Coronary artery (tissue), 2 donors: ENCODE results near the gene NAT14.

Experiments
- DNase-seq: peaks from one replicate; pipeline ENCODE4 v3.0.0-alpha.2; 2017; ENCODE audit warnings: low spot score
- H3K27ac ChIP-seq, 2 donors: fragments of 200-600 bp; sonication (generic); one replicate each; pipeline ENCODE4 v1.5.1; 2016 to 2019
- H3K4me3 ChIP-seq: fragments of 200-600 bp; sonication (generic); 2 replicates; pipeline ENCODE4 v1.5.1; 2016; ENCODE audit warnings: mild to moderate bottlenecking, moderate library complexity
- CTCF ChIP-seq: fragments of 200-600 bp; sonication (generic); IDR thresholded peaks from one replicate; pipeline ENCODE4 v1.5.1; 2019; ENCODE audit warnings: antibody characterized with exemption

The NAT14 gene

GRCh38 chr19:55535173-55535964 lies 50.4 kb downstream of the NAT14 start:
- no peak overlapping the region for H3K27ac ChIP-seq
- no peak for TF ChIP-seq CTCF
- H3K4me3 ChIP-seq = no peak overlapping the region
- no peak for DNase-seq

- Histone ChIP-seq H3K4me3 (no peak overlapping the region), H3K27ac (no peak overlapping the region)
- no peak for TF ChIP-seq CTCF
- no peak for DNase-seq
These were observed 51.0 kb downstream of the NAT14 start for GRCh38 chr19:55535965-55536350.

GRCh38 chr19:55536366-55536765 lies 51.4 kb downstream of the NAT14 start:
- Histone ChIP-seq H3K27ac (no peak overlapping the region), H3K4me3 (no peak overlapping the region)
- TF ChIP-seq CTCF = no peak
- DNase-seq = no peak
